IPS-18c (cell line): ENCODE data around the gene CARD10.
"Not testable (repeated sequence)": the region's sequence is repeated elsewhere in the genome, so short reads cannot be mapped to it uniquely, and the experiment has no call there.

Experiments
- H3K4me3 ChIP-seq: 2 replicates; pipeline ENCODE4 v1.7.0; 2013; ENCODE audit warnings: low read depth, mild to moderate bottlenecking, low read length, moderate library complexity; ENCODE audit not compliant: insufficient read depth
- H3K9me3 ChIP-seq: one replicate; pipeline ENCODE4 v1.6.1; 2013; ENCODE audit warnings: mild to moderate bottlenecking, low read length, moderate library complexity; ENCODE audit not compliant: control insufficient read depth, insufficient read depth

The CARD10 gene

GRCh38 chr22:37559521-37559900 is 40.3 kb upstream of the CARD10 start:
- H3K4me3 ChIP-seq = peak overlapping the region; percentile 38; the same call in 1 of the 2 replicates
- no peaks in the 10 kb centered on the region for H3K9me3 ChIP-seq

GRCh38 chr22:37558815-37559214 is 39.6 kb upstream of the CARD10 start:
- Histone ChIP-seq H3K9me3 (no peaks in the 10 kb centered on the region), H3K4me3 (no peak overlapping the region)

- no peaks in the 10 kb centered on the region for H3K9me3 ChIP-seq
- H3K4me3 ChIP-seq = no peak overlapping the region
These were observed 38.2 kb upstream of the CARD10 start for GRCh38 chr22:37557321-37558001.

GRCh38 chr22:37556710-37557109 is 37.5 kb upstream of the CARD10 start:
- Histone ChIP-seq H3K4me3 (0 out of 2 replicates have a peak overlapping the region, but pooled peaks have one; percentile 10), H3K9me3 (no peaks in the 10 kb centered on the region)

- no peak overlapping the region for H3K4me3 ChIP-seq
- H3K9me3 ChIP-seq = no peaks in the 10 kb centered on the region
These were observed 35.8 kb upstream of the CARD10 start for GRCh38 chr22:37555029-37555428.

- Histone ChIP-seq H3K9me3 (peaks cover 2% of the 10 kb centered on the region), H3K4me3 (no peak overlapping the region)
These were observed 34.5 kb upstream of the CARD10 start for GRCh38 chr22:37553725-37554124.

GRCh38 chr22:37552524-37553163 is 33.4 kb upstream of the CARD10 start:
- Histone ChIP-seq H3K9me3 (peaks cover 3% of the 10 kb centered on the region), H3K4me3 (no peak overlapping the region)

GRCh38 chr22:37551981-37552380 is 32.8 kb upstream of the CARD10 start:
- peaks cover 3% of the 10 kb centered on the region for H3K9me3 ChIP-seq
- no peak overlapping the region for H3K4me3 ChIP-seq

GRCh38 chr22:37550921-37551320 is 31.7 kb upstream of the CARD10 start:
- not testable (repeated sequence) for H3K9me3 ChIP-seq, H3K4me3 ChIP-seq

GRCh38 chr22:37549704-37550059 is 30.5 kb upstream of the CARD10 start:
- Histone ChIP-seq H3K9me3 (peaks cover 5% of the 10 kb centered on the region), H3K4me3 (no peak overlapping the region)

GRCh38 chr22:37547251-37547741 is 28.1 kb upstream of the CARD10 start:
- Histone ChIP-seq H3K9me3 (peaks cover 5% of the 10 kb centered on the region), H3K4me3 (no peak overlapping the region)

- peaks cover 5% of the 10 kb centered on the region for H3K9me3 ChIP-seq
- no peak overlapping the region for H3K4me3 ChIP-seq
These were observed 27.4 kb upstream of the CARD10 start for GRCh38 chr22:37546437-37547250.

DNA sequence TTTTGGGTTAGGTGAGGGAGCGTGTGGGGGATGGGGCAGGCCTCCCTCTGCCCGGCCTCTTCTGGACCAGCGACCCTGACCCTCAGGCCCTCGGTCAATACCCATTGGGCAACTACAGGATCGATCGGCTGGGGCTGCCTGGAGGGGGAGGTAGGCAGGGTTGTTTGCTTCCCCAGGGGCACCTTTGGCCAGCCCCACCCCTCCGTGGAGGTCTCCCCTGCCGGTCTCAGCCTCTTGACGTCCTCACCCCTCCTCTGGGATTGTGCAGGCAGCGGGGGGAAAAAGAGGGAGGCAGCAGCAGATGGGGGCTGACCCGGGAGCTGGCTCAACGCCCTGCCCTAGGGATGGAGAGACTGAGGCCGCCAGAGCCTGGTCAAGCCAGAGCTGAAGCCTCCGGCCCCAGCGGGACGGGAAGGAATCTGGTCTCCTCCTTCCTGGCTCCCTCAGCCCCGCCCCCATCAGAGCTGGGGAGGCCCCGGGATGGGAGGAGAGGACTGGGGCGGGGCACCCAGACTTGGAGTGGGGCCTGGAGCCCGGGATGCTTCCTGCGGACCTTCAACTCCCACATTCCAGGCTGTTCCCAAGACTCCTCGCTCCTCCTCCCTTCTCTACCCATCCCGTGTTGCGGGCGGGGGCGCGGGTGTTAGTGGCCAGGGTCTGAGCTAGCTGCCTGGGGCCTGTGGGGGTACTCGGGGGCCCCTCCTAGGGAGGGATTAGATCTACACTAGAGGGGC is 26.7 kb upstream of the CARD10 start:
- Histone ChIP-seq H3K9me3 (peaks cover 5% of the 10 kb centered on the region), H3K4me3 (peak overlapping the region; percentile 36; the same call in 1 of the 2 replicates)

GRCh38 chr22:37544955-37545702 is 25.9 kb upstream of the CARD10 start:
- peak overlapping the region; percentile 36; the same call in 1 of the 2 replicates for H3K4me3 ChIP-seq
- H3K9me3 ChIP-seq = peaks cover 5% of the 10 kb centered on the region

DNA sequence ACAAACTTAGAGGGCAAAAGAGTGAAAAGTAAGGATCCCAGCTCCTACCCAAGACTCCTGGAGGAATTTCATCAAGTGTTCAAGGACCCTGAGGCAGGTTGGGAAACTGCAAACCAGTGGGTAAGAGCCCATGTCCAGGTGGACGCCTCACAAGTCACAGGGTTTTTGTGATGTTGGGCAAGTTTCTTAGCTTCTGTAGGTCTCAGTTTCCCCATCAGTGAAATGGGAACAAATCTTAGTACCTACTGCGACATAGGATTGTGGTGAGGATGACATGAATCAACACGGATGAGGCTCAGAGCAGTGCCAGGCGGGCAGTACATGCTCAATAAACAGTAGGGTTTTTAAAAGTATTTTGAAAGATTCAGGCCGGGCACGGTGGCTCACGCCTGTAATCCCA is 23.7 kb upstream of the CARD10 start:
- Histone ChIP-seq H3K9me3 (peaks cover 2% of the 10 kb centered on the region), H3K4me3 (no peak overlapping the region)

DNA sequence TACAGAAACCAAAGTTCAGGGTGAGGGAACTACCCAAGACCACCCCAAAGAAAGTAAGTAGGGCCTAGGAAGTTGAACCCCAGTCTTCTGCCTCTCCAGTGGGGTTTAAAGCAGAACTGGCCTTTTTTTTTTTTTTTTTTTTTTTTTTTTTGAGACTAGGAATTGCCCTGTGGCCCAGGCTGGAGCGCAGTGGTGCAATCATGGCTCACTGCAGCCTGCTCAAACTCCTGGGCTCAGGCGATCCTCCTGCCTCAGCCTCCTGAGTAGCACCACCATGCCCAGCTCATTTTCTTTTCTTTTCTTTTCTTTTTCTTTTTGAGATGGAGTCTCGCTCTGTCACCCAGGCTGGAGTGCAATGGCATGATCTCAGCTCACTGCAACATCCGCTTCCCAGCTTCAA is 23.2 kb upstream of the CARD10 start:
- not testable (repeated sequence) for H3K9me3 ChIP-seq, H3K4me3 ChIP-seq

DNA sequence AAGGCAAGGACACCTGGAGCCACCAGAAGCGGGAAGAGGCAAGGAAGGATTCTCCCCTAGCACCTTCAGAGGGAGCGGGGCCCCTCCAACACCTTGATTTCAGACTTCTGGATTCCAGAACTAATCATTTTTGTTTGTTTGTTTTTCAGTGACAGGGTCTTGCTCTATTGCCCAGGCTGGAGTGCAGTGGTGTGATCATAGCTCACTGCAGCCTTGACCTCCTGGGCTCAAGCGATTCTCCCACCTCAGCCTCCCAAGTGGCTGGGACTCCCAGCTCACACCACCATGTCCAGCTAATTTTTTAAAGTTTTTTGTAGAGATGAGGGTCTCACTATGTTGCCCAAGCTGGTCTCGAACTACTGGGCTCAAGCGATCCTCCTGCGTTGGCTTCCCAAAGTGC is 20.6 kb upstream of the CARD10 start:
- not testable (repeated sequence) for H3K9me3 ChIP-seq, H3K4me3 ChIP-seq
